ENCODE measurements around the gene IFT57.
A peak's percentile ranks its signal among the peaks of the same experiment; 100 is the strongest.
"Not testable (repeated sequence)": the region's sequence is repeated elsewhere in the genome, so short reads cannot be mapped to it uniquely, and the experiment has no call there.

Gene IFT57, protein sequence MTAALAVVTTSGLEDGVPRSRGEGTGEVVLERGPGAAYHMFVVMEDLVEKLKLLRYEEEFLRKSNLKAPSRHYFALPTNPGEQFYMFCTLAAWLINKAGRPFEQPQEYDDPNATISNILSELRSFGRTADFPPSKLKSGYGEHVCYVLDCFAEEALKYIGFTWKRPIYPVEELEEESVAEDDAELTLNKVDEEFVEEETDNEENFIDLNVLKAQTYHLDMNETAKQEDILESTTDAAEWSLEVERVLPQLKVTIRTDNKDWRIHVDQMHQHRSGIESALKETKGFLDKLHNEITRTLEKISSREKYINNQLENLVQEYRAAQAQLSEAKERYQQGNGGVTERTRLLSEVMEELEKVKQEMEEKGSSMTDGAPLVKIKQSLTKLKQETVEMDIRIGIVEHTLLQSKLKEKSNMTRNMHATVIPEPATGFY

DNA sequence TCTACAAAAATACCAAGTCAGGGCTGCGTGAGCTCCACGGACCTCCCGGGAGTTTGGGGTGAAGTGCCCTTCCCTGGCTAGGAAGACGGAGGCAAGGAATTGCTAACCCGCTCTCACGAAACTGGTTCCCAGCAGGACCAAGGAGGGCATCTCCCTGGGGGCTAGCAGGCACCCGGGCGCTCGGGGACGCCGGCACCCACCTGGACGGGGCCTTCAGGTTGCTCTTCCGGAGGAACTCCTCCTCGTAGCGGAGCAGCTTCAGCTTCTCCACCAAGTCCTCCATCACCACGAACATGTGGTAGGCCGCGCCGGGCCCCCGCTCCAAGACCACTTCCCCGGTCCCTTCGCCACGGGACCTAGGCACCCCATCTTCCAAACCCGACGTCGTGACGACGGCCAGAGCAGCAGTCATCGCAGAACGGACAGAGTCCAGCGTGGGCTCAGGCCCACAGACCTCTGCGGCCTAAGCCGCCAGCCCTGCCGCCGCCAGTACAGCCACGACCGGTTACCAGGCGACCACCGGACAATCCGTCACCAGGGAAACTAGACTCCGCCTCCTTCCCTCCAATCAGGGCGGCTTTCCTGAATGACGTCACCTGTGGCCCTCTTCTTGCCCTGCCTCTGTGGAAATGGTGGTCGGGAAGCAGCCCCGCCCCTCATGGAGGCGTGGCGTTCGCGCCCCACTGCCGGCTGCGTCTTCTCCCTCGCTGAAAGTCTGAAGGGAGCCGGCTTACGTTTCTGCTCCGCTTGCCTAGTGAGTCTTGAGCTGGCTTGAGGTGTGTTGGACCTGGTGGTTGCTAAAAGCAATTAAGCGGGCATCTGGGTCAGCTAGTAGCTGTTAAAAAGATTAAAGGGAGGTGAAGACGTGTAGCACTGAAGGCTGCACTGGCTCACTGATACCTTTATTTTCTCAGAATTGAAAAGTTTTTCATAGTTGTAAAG, at the start of gene IFT57:
Gene IFT57 (minus strand): TSS at position 514 of the 942 bp plus-strand sequence. CDS start 102 bp downstream, at position 412.
- DNase-seq (ENCODE audit: low read depth): peak; percentile 97

DNA sequence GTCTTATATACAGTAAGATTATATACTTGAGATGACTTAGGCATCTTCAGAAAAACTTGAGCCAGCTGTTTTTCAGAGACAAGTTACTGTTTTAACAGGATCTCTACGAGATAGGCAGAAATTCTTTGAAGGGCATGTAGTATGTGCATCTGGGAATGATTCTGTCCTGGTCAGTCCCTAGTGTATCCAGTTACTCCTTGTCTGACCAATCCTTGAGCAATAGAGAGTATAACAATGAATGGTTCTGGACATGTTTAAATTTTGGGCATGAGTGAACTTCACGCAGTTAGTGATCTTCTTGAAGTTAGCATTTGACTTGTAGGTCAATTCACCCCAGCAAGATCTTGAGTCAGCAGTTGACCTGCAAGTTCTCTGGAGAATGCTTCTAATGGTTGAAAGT, 49.4 kb upstream of the IFT57 start:
- DNase-seq (ENCODE audit: low read depth): peak; percentile 4

DNA sequence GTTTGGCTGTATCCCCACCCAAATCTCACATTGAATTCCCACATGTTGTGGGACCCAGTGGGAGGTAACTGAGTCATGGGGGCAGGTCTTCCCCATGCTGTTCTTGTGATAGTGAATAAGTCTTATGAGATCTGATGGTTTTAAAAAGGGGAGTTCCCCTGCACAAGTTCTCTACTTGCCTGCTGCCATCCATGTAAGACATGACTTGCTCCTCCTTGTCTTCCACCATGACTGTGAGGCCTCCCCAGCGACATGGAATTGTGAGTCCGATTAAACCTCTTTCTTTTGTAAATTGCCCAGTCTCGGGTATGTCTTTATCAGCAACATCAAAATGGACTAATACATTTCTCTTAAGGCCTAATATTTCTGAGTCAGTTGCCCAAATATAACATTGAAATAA, 46.0 kb upstream of the IFT57 start:
- not testable (repeated sequence) for DNase-seq (ENCODE audit: low read depth)

DNA sequence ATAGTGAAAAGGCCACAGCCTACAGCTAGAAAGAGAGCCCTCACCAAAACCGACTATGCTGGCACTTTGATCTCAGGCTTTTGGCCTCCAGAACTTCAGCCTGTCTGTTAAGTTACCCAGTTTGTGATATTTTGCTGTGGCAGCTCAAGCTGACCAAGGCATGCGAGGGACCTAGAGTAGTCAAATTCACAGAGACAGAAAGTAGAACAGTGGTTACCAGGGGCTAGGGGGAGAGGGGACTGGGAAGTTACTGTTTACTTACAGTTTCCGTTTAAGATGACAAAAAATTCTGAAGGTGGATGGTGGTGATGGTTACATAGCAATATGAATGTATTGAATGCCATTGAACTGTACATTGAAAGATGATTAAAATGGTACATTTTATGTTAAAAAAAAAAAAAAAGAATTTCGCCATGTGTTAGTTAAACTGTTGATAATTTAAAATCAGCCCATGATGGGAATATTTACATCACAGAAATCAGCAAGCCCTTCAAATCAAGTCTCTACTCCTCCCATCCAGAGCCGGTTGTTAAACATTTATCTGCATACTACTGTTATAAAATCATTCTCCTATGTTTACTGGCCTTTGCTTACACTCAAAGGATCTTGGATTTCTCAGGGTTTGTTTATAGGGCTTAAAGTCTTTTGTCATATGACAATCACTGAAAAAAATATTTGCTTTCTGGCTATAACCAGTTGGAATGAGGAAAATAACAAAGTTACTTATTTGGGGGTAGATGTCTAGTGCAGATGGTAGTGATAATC, 42.5 kb upstream of the IFT57 start:
- DNase-seq (ENCODE audit: low read depth): not testable (repeated sequence)

DNA sequence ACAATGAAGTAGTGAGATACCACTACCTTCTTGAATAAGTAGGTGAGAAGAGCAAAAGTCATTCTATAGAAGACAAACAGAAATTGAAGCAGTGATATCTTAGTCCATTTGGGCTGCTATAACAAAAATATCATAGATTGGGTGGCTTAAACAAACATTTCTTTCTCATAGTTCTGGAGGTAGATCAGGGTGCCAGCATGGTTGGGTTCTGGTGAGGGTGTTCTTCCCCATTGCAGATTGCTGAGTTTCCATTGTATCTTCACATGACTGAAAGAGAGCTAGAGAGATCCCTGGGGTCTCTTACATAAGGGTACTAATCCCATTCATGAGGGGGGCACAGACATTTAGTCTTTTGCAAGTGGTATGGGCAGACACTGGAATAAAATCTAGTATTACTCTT, 32.9 kb upstream of the IFT57 start:
- no peak for DNase-seq (ENCODE audit: low read depth)

DNA sequence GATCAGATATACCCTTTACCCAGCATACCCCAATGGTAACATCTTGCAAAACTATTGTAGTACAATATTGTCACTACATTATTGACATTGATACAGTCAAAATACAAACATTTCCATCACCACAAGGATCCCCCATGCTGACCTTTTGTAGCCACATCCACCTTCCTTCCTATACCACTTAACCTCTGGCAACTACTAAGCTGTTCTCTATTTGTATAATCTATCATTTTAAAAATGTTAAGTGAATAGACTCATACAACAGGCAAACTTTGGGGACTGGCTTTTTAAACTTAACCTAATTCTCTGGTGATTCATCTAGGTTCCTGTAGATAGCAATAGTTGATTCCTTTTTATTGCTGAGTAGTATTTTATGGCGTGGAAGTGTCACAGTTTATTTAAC, 29.6 kb upstream of the IFT57 start:
- no peak for DNase-seq (ENCODE audit: low read depth)

DNA sequence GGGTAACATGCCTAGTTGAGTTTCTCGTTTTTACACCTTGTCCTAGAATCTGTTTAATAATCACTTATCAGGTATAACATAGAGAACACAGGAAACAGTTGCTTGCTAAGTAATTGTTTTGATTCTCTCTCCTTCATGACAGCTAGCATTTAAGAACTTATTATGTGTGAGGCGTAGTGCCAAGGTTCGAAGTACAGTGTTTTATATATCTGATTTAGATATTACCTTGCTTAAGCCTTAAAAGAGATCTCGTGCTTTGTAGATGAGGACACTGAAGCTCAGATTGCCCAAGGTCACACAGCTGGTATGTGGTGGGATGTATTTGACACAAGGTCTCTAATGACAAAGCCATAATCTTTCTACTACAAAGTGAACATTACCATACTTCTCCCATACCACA, 29.0 kb upstream of the IFT57 start:
- DNase-seq (ENCODE audit: low read depth): no peak

DNA sequence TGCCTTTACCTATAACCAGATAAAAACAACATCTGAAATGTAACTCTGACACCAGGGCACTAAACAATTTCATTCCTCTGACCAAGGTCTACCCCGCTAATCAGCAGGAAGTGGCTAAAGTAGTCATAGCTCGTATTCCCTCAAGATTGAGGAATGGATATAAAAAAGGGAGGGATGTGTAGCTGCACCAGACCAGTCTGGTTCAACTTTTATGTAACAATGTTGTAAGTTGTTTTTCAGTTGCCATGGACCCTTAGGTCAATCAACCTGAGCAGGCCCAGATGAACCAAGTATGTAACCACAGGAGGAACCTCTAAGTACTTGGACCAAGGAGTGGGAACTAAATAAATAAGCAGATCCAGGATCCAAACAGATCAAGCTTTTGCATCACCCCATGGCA, 28.4 kb upstream of the IFT57 start:
- no peak for DNase-seq (ENCODE audit: low read depth)

DNA sequence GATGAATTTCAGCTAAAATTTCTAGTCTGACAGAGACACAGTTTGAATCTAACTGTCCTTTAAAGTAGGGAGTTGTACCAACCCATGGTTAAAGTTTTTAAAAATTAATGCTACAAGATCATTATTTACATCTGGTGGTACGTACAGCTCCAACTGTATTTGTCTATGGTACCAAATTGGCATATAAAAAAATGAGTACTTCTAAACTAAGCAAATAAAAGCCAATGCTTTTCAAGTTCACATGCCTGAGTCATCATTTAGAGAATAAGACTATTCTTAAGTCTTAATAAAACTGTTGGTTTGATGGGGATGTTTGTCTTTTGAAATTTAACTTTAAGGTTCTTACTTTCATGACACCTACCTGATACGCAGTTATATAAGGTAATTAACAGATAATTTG, 21.0 kb upstream of the IFT57 start:
- no peak for DNase-seq (ENCODE audit: low read depth)

DNA sequence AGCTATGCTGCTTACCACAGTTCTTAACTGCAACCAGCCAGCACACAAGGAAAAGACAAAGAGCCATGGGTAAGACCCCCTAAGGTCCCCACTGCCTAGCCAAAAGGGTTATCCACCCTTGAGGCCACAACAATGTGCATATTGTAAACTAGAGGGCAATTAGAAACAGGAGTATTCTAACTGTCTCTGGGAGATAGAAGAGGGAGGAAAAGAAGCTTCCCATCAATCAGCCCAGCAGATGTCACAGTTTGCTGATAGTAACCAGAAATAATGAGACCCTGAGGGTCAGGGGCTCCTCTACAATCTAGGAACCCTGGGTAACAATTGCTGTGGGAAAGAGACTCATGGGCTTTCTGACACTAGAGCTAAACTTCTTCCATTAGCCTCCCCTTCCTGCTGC, 20.6 kb upstream of the IFT57 start:
- DNase-seq (ENCODE audit: low read depth): no peak

DNA sequence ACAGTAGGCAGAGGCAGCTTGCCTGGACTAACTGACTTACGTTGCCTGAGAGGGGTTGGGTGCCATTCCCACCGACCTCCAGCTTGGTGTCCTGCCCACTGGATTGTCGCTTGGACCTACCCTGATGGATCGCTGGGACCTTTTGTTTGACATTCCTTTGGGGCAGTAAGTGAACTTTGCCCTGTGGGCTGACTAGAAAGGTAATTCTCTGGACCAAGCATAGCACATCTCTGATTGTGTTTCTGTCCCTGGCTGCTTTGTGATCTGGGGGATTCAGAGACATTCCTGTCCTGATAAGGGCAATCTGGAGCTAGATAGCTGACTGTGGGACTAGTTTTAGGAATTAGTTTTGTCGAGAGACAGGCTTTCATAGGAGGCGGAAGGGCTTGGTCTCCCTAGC, 19.5 kb upstream of the IFT57 start:
- DNase-seq (ENCODE audit: low read depth): no peak

DNA sequence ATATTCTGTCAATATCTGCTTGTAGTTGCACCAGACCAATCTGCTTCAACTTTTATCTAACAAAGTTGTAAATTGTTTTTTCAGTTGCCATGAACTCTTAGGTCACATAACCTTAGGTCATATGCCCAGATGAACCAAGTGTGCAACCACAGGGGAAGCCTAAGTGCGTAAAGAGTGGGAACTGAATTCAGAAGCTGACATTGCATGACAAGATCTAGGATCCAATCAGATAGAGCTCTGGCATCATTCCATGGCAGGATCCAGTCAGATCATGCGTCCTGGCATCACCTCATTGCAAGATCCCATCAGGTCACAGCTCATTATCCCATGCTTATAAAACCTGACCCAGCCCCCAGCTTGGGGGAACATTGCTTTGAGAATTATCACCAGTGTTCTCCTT, 18.9 kb upstream of the IFT57 start:
- no peak for DNase-seq (ENCODE audit: low read depth)

DNA sequence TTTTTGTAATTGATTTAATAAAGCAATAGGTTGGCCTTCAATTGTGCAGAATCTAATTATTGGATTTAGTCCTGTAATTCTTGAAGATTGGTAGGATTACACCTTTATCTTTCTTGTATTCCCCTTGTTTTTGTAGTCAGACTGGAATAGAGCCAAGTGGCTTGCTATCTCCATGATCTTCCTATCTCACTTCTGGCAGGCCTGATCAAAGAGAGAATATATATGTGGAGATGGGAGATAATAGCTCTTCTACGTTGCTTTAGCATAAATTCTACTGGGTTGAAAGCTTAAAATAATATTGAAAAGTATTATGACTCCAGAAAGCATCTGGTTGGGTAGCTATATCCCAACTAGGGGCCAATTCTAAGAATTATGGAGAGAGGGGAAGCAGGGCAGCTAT, 16.9 kb upstream of the IFT57 start:
- no peak for DNase-seq (ENCODE audit: low read depth)

DNA sequence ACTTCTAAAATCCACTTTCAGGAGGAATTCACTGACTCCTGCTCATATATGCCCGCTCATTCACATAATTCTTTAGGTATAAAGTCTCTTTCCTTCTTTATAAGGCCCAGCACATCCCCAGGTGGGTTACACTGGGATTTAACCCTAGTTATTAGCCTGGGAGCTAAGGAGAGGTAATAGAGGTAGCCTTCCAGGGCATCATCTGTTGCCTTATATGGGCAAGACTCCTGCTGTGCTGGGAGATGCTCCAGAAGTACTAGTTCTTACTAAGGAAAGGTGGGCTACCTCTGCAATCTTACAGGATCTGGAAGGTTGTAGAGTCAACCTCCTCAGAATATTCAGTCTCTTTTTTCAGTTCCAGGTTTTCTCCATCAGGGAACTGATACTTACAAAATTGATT, 13.1 kb upstream of the IFT57 start:
- DNase-seq (ENCODE audit: low read depth): no peak

DNA sequence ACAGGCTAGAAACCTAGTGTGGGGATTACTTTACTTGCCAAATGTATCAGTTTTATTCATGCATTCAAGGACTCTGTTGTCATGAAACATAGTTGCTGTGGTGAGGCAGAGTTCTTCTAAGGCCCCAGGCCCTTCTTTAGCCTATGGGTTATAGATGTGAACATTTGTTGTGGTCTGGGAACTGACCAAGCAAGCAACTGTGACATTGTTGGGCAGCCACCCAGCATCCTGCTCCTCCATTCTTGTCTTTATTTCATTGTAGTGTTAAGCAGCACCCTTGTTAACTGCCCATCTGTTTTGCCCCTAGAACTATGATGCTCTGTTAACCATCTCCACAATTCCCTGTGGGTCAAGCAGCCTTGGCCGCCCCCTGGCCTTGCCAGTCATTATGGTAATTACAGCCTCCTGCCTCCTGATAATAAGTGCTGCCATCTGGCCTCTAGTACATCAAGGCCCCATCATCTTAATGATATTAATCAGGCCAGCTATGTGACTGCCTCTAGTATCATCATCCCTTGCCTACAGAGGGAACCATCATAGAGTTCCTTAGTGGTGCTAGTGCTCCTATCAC, 12.2 kb upstream of the IFT57 start:
- no peak for DNase-seq (ENCODE audit: low read depth)

DNA sequence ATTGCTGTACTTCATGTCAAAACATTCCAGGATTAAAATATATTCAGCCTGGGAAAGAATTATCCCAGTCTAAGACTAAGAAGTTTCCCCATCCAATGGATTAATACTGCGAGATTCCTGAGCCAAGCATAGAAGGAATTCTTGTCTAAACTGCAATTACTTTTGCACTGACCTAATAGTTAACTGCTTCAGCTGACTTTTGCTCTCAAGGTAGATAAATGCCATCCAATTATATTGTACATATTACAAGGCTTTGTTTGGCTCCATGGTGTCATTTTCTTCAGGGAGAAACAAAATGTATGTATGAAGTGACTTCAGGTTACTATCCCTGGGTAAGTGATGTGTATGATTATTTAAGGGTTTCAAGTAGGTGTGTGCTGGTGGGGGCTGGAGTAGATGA, 6.1 kb upstream of the IFT57 start:
- DNase-seq (ENCODE audit: low read depth): no peak

DNA sequence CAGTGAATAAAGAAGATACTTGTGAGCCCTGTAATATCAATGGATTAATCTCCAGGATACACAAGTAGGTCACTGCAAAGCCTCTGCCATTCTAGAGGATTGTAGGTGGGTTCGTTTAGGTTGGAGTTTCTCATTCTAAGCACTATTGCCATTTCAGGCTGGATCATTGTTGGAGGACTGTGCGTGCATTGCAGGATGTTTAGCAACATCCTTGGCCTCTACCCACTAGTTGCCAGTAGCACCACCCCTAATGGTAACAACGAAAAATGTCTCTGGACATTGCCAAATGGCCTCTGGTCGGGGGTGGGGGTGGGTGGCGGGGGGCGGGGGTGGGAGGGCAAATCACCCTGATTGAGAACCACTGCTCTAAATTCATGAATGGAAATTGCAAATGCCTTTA, 4.9 kb upstream of the IFT57 start:
- no peak for DNase-seq (ENCODE audit: low read depth)

DNA sequence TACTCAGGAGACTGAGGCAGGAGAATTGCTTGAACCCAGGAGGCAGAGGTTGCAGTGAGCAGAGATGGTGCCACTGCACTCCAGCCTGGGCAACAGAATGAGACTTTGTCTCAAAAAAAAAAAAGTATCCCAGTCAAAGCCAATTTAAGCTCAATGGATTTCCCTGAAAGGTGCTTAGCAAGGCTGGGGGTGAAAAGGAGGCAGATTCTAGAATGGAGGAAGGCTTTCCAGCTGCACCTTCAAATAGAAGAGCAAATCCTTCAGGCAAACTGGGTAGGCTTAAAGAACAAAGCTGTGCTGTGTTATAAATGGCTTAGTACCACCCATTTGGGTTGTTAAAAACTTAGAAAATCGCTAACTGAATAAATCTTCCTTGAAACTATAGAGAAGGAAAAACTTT, 3.0 kb upstream of the IFT57 start:
- DNase-seq (ENCODE audit: low read depth): no peak

DNA sequence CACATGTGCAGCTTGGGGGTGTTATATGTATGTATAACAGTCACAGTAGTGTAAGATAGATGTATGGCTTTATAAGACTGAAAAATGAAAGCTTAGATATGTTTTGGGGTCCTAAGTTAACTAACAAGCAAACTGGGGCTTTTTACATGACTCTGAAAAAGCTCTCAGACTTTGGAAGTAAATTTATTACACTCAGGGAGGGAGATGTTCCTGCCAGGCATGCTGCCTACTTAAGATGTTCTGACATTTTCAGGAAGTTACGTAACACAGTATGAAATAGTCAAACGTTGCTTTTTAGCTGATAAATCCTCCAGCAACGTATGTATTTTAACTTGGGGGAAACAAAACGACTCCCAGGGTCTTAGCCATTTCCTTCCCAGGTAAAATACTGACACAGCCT, 1.7 kb upstream of the IFT57 start:
- peak; percentile 16 for DNase-seq (ENCODE audit: low read depth)

DNA sequence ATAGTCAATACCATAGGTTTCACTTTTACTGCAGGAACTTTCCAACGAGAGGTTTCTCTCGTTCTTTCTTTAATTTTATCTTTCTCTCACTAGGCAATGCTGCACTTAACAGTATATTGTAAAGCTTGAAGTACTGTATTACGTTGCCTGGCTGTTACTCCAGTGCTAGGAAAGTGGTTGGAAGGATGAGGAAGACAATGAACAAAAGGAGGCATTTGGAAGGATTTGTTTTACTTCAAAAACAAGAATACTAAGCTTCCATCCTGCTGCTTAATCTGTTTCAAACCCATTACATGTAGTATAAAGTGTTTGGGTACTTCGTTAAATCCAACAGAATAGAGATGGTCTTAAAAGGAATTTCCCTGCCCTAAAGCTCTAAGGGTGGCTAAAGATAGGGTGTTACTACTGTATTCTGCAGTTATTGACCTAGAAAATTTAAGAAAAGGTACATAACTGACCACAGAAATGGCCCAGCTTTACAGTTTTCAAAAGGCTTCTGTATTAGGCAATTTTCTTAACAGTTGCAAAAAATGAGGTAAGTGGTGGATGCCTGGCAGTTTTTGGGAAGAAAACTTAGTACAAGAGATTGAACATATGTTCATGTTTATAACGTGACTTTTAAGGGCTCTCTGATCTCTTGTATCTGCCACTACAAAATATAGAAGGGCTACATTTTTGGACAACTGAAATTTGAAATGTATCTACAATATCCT, 785 bp upstream of the IFT57 start:
- no peak for DNase-seq (ENCODE audit: low read depth)

DNA sequence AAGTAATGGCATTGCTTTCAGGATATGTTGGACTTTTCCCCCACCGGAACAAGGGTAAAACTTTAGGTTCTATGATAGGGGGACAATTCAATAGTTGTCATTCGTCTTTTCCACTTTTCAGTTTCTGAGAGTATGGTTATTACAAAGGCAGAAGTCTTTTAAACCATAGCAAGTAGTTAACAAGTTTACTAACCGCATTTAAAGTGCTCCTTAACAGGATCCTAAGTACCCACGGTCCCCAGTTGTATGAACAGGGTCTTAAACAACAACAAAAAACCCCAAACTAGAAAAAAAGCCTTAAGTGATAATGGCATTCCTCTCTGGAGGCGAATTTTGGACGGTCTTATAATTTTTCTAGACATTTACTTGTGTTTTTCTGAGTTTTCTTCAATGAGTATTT, 831 bp downstream of the IFT57 start:
- DNase-seq (ENCODE audit: low read depth): no peak

All from fibroblast of the conjunctiva (primary cell).